Measurements from ENCODE around the gene PGLYRP3.

DNA sequence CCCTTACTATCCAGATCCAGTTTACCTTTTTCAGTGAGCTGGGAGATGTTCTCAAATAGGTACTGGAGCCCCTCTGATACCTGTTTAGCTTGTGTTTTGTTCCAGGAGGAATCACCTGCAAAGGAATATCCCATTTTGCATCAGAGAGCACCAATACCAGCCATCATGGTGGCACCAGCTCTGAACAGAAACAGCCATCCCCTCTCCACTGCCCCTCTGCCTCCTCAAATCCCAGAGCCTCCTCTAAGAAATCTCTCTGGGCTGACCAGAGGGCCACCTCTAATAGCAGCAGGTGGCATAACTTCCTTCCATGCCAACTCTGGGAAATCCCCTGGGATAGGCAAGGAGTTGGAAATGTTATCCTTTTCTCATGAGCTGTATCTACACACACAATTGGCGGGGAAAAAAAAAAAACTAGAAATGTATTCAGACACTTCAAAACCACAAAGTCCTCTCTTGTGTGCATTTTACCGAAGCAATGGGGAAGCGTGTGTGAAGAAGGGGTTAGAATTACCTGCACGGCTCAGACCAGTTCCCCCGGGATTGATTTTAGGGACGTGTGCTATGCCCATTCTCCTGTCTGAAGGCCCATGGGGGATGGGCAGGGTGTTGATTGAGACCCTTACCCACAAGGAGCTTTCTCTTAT lies 33.4 kb upstream of the PGLYRP3 start:
- TF ChIP-seq POLR2AphosphoS5 (IDR thresholded peaks at IDR 0.05; ENCODE audit: low read depth), result no peak
- TF ChIP-seq, protein P1, sequence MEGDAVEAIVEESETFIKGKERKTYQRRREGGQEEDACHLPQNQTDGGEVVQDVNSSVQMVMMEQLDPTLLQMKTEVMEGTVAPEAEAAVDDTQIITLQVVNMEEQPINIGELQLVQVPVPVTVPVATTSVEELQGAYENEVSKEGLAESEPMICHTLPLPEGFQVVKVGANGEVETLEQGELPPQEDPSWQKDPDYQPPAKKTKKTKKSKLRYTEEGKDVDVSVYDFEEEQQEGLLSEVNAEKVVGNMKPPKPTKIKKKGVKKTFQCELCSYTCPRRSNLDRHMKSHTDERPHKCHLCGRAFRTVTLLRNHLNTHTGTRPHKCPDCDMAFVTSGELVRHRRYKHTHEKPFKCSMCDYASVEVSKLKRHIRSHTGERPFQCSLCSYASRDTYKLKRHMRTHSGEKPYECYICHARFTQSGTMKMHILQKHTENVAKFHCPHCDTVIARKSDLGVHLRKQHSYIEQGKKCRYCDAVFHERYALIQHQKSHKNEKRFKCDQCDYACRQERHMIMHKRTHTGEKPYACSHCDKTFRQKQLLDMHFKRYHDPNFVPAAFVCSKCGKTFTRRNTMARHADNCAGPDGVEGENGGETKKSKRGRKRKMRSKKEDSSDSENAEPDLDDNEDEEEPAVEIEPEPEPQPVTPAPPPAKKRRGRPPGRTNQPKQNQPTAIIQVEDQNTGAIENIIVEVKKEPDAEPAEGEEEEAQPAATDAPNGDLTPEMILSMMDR (IDR thresholded peaks at IDR 0.05; ENCODE audit: insufficient read depth, low read length), result no peak
- TF ChIP-seq GABPA (IDR thresholded peaks at IDR 0.05; ENCODE audit: low read depth), result no peak

Measured in HL-60 (cell line).